NCI-H82 (cell line): ENCODE data around the gene ZAR1L.
A peak's percentile ranks its signal among the peaks of the same experiment; 100 is the strongest.
"Not testable (repeated sequence)": the region's sequence is repeated elsewhere in the genome, so short reads cannot be mapped to it uniquely, and the experiment has no call there.

Experiments
- DNase-seq: peaks from one replicate; lab custom pipeline; 2025; lab: John Stamatoyannopoulos, UW

The ZAR1L gene, protein sequence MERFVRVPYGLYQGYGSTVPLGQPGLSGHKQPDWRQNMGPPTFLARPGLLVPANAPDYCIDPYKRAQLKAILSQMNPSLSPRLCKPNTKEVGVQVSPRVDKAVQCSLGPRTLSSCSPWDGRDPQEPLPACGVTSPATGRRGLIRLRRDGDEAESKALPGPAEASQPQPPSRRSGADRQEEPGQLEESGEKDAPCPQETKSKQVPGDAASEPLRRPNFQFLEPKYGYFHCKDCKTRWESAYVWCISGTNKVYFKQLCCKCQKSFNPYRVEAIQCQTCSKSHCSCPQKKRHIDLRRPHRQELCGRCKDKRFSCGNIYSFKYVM

DNA sequence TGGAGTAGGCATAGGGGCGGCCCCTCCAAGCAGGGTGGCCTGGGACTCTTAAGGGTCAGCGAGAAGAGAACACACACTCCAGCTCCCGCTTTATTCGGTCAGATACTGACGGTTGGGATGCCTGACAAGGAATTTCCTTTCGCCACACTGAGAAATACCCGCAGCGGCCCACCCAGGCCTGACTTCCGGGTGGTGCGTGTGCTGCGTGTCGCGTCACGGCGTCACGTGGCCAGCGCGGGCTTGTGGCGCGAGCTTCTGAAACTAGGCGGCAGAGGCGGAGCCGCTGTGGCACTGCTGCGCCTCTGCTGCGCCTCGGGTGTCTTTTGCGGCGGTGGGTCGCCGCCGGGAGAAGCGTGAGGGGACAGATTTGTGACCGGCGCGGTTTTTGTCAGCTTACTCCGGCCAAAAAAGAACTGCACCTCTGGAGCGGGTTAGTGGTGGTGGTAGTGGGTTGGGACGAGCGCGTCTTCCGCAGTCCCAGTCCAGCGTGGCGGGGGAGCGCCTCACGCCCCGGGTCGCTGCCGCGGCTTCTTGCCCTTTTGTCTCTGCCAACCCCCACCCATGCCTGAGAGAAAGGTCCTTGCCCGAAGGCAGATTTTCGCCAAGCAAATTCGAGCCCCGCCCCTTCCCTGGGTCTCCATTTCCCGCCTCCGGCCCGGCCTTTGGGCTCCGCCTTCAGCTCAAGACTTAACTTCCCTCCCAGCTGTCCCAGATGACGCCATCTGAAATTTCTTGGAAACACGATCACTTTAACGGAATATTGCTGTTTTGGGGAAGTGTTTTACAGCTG, at the start of gene ZAR1L, which contains the start of gene BRCA2:
ZAR1L (minus strand) TSS at position 126 of the 790 bp plus-strand sequence. CDS start 3,438 bp downstream, outside the sequence.
BRCA2 (plus strand) TSS at position 271 of the 790 bp plus-strand sequence. CDS start 953 bp downstream, outside the sequence.
- DNase-seq = peak; percentile 90

DNA sequence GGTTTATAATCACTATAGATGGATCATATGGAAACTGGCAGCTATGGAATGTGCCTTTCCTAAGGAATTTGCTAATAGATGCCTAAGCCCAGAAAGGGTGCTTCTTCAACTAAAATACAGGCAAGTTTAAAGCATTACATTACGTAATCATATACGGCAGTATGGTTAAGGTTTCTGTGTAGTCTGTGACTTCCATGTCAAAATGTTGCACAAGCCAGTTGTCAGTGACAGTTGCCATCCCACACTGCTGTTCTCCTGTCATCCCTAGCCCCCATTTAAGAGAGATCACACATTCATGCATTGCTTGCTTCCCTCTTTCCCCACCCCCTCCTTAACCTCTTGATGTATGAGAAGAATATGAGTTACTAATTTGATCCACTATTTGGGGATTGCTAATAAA, 47.4 kb upstream of the ZAR1L start:
- DNase-seq = no peak

DNA sequence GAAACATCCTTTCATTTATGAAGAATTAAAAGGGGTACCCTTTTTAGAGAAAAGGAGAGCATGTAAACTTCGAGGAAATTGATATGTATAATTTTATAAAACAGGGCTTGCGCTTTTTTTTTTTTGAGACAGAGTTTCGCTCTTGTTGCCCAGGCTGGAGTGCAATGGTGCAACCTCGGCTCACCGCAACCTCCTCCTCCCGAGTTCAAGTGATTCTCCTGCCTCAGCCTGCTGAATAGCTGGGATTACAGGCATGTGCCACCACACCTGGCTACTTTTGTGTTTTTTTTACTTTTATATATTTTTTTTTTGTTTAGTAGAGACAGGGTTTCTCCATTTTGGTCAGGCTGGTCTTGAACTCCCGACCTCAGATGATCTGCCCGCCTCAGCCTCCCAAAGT, 40.8 kb upstream of the ZAR1L start:
- DNase-seq = not testable (repeated sequence)

DNA sequence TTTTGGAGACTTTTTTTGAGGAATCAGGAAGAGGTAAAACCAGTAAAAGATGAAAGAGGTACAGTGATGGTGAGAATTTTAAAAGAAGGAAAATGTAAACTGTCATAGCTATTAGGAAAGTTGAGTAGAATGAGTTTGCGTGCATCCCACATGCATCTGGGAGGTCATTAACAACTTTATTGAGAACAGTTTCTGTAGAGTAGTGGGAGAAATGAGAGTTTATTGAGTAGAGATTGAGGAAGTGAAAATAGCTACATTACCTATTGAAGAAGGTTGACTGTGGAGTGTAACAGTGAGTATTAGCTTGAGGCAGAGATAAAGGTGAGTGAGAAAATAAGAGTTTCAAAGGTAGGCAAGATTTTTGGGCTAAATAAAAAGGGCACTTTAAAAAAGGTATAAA, 38.9 kb upstream of the ZAR1L start:
- no peak for DNase-seq

DNA sequence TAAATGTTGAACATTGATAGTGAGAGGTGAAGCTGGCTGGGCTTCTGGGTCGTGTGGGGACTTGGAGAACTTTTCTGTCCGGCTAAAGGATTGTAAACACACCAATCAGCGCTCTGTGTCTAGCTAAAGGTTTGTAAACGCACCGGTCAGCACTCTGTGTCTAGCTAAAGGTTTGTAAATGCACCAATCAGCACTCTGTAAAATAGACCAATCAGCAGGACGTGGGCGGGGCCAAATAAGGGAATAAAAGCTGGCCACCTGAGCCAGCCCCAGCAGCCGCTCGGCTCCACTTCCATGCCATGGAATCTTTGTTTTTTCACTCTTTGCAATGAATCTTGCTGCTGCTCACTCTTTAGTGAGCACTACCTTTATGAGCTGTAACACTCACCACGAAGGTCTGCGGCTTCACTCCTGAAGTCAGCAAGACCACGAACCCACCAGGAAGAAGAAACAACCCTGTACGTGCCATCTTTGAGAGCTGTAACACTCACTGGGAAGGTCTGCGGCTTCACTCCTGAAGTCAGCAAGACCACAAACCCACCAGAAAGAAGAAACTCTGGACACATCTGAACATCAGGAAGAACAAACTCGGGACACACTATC, 35.8 kb upstream of the ZAR1L start:
- DNase-seq = not testable (repeated sequence)

DNA sequence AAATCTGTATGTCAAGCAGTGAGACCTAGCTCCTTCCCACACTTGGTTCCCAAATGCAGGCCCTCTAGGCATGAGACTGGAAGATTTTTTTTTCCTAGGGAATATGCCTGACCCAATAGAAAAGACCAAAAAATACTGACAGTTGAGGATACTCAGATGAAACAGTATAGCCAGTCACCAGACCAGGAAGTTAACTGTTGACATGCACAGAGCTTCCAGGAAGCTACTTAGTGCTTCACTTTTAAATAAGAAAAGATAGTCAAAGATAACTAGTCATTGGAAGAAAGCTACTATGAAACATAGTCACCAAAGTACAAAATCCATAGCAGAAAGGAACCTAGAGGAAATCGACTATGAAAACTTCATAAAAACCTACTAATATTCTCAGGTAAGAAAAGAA, 32.5 kb upstream of the ZAR1L start:
- no peak for DNase-seq

DNA sequence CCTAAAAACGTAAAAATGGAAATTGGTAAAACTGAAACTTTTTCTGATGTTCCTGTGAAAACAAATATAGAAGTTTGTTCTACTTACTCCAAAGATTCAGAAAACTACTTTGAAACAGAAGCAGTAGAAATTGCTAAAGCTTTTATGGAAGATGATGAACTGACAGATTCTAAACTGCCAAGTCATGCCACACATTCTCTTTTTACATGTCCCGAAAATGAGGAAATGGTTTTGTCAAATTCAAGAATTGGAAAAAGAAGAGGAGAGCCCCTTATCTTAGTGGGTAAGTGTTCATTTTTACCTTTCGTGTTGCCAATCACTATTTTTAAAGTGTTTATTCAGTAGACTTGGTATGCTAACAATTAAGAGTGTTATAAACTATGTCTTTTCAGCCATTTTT, 25.8 kb upstream of the ZAR1L start:
- DNase-seq = no peak

DNA sequence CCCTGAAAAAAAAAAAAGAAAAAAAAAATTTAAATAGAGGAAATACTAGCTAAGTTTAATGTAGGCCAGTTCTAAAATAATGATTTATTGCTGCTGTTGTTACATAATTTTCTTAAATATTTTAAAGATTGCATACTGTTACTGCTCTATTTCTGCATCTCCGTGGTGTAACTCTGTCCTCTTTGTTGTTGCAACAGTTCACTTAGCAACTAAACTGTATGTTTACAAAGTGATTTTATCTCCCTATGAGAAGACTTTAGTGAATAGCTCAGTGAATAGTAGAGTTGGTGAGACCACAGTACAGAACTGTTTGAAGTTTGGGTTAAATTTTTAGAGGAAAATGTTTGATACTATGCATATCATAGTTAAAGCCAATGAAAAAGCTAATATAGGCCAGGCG, 19.5 kb upstream of the ZAR1L start:
- no peak for DNase-seq

DNA sequence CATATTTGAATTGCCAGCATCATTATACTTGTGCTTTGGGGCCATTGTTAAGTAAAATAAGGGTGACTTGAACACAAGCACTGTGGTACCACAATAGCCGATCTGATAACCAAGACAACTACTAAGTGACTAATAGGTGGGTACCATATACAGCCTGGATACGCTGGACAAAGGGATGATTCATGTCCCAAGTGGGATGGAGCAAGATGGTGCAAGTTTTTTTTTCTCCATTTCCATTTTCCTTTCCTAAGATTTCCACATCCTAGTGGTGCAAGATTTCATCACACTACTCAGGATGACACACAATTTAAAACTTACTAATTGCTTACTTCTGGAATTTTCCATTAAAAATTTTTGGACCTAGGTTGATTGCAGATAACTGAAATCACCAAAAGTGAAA, 15.3 kb upstream of the ZAR1L start:
- DNase-seq = no peak

DNA sequence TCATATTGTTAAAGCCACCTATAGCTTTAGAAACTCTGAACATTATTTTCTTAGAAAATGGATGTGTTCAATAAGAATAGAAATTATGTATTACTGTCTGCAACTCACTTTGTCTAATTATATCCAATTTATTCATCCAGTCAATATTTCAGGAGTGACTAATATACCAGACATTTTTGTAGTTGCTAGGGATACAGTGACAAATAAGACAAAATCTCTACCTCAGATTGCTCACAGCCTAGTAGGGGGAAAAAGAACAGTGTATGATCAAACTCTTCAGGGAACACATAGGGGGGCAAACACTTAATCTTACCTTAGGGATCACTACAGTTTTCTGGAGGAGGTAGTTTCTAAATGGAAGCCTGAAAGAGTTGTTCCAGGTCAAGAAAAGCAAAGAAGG, 8.7 kb upstream of the ZAR1L start:
- DNase-seq = no peak

DNA sequence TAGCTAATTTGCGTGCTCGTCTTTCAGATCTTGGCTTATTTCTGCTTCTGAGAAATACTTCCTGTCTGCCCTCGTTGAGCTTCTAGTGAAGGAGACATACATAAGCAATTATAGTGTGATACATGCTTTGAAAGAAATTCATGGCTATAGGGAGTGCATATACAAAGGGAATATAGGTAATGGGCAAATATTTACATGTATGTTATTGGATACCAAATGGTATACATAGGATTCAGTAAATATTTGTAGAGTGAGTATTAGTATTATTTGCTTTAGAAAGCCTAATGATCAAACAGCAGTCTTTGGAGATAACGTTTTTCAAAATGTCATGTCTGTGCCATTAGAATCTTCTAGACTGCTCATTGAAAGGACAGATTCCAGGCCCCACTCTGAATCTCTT, 5.4 kb upstream of the ZAR1L start:
- no peak for DNase-seq

DNA sequence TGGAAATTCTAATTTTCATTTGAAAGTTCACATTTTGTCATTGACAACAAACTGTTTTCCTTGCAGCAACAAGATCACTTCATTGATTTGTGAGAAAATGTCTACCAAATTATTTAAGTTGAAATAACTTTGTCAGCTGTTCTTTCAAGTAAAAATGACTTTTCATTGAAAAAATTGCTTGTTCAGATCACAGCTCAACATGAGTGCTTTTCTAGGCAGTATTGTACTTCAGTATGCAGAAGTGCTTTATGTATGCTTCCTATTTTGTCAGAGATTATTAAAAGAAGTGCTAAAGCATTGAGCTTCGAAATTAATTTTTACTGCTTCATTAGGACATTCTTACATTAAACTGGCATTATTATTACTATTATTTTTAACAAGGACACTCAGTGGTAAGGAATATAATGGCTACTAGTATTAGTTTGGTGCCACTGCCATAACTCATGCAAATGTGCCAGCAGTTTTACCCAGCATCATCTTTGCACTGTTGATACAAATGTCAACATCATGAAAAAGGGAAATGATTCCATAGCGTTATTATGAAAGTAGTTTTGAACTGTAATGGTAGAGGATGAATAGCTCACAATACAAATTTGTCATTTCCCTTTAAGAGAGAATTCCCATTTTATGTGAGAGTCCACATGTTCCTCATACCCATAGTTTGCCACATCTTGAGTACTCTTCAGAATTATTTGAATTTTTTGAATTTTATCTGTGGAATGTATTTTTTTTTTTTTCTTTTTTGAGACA, 2.7 kb upstream of the ZAR1L start:
- DNase-seq = no peak

DNA sequence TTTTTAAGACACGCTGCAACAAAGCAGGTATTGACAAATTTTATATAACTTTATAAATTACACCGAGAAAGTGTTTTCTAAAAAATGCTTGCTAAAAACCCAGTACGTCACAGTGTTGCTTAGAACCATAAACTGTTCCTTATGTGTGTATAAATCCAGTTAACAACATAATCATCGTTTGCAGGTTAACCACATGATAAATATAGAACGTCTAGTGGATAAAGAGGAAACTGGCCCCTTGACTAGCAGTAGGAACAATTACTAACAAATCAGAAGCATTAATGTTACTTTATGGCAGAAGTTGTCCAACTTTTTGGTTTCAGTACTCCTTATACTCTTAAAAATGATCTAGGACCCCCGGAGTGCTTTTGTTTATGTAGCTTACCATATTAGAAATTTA, 1.3 kb upstream of the ZAR1L start:
- no peak for DNase-seq

DNA sequence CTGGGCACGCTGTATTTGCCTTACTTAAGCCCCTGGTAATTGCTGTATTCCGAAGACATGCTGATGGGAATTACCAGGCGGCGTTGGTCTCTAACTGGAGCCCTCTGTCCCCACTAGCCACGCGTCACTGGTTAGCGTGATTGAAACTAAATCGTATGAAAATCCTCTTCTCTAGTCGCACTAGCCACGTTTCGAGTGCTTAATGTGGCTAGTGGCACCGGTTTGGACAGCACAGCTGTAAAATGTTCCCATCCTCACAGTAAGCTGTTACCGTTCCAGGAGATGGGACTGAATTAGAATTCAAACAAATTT, 821 bp upstream of the ZAR1L start:
- peak; percentile 88 for DNase-seq

DNA sequence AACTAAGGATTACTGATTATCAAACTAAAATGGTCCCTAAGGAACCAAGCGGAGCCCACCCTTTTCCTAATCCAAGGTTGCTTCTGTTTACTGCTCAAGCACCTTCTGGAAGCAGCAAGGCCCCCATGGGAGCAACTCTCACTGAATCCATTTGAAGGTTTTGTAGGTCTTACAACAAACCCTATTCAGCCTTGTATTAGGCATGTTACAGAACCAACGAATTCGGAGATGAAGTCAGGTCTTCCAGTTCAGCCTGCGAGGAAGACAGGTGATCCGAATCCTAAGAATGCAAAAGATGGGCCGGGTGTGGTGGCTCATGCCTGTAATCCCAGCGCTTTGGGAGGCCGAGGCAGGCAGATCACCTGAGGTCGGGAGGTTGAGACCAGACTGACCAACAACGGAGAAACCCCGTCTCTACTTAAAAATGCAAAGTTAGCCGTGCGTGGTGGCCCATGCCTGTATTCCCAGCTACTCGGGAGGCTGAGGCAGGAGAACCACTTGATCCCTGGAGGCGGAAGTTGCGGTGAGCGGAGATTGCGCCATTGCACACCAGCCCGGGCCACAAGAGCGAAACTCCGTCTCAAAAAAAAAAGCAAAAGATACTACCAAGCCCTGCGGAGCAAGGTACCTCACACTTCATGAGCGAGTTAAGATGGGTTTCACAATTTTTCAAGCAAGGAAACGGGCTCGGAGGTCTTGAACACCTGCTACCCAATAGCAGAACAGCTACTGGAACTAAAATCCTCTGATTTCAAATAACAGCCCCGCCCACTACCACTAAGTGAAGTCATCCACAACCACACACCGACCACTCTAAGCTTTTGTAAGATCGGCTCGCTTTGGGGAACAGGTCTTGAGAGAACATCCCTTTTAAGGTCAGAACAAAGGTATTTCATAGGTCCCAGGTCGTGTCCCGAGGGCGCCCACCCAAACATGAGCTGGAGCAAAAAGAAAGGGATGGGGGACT, 609 bp downstream of the ZAR1L start:
- peak; percentile 67 for DNase-seq

DNA sequence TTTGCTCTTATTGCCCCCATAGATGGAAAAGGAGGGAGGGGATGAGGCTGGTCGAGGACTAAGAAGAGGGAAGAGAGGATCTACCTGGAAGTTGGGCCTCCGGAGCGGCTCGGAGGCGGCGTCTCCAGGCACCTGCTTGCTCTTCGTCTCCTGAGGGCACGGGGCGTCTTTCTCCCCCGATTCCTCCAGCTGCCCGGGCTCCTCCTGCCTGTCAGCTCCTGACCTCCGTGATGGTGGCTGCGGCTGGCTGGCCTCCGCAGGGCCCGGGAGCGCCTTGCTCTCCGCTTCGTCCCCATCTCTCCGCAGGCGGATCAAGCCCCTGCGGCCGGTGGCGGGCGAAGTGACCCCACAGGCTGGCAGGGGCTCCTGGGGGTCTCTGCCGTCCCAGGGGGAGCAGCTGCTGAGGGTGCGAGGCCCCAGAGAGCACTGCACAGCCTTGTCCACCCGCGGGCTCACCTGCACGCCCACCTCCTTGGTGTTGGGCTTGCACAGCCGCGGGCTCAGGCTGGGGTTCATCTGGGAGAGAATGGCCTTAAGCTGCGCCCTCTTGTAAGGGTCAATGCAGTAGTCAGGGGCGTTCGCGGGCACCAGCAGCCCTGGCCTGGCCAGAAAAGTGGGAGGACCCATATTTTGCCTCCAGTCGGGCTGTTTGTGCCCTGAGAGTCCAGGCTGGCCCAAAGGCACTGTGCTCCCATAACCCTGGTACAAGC, 3.8 kb downstream of the ZAR1L start:
- no peak for DNase-seq

DNA sequence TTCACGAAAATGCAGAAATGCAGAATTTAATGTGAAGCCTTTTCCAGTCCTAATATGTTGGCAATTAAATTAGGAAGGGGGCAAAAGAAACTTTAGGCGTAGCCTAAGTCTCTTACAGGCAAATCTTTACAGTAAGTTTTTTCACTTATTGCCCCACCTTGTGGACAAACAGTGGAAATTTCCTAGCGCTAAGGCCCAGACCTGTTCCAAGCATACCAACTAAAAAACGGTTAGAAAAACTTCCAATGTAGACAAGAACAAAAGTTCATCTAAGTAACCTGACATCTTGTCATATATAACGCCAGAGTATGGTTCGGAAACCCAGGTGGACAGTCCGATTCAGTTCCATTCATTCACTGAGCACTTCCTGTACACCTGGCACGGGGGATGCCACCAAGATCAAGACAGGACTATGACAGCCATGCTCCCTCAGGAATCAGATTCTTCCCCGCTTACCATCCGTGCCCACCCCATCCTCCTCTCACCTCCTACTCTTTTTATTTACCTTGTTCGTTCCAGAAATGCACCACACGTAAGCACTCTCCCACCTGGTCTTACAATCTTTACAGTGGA, 4.9 kb downstream of the ZAR1L start:
- peak; percentile 71 for DNase-seq

DNA sequence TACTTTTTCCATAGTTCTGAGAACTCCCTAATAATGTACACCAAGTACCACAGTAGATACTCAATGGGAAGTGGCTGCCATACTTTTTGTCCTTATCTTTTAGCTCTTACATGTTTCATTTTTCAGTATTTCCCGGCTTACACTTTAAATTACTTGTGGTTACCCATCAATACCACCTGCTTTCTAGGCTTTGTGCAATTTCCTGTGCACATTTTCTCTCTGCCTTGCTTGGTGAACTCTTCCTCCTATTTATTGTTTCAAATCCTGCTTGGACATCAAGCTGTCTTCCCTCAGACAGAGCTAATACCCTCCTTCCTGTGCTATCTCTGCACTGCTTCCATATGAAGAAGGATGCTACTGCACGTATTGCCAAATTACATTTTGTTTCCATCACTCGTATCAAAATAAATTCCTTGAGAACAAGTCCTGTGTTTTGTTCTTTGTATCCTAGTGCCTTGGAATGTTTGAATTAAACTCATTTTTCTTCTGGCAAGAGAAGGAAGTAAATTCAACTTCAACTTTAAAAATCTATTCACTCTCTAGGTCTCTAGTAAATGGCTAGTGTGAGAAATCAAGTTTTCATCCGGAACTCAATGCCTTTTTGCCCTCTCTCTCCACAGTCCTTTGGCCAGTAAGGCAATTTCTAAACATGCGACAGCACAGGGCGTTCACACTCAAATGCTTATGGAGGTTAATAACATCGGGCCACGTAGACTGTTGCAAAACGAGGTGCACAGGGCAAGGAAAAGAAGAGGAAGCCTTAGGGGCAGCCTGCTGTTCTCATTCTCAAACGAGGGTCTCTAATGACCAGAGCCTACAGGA, 5.6 kb downstream of the ZAR1L start:
- no peak for DNase-seq

DNA sequence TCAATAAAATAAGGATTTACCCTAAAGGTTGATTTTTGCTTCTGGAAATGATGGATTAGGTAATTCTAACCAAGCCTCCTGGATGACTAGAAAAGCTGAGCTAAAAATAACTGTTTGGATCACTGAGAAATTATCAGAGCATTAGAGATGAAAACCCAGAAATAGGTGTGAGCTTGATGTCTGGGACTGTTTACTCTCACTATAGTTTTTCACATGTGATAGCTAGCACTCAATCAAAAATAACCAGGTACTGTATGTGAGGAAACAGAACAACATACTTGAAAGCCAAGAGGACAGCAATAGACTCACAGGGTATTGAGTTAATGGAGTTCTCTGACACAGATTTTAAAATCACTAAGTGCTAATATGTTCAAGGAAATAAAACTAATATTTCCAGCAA, 9.5 kb downstream of the ZAR1L start:
- no peak for DNase-seq
